Measurements from ENCODE around the gene SGMS1.
"Not testable (repeated sequence)": the region's sequence is repeated elsewhere in the genome, so short reads cannot be mapped to it uniquely, and the experiment has no call there.

Gene SGMS1

GRCh38 chr10:50538555-50539398 lies 85.0 kb downstream of the SGMS1 start:
- TF ChIP-seq, protein P1, sequence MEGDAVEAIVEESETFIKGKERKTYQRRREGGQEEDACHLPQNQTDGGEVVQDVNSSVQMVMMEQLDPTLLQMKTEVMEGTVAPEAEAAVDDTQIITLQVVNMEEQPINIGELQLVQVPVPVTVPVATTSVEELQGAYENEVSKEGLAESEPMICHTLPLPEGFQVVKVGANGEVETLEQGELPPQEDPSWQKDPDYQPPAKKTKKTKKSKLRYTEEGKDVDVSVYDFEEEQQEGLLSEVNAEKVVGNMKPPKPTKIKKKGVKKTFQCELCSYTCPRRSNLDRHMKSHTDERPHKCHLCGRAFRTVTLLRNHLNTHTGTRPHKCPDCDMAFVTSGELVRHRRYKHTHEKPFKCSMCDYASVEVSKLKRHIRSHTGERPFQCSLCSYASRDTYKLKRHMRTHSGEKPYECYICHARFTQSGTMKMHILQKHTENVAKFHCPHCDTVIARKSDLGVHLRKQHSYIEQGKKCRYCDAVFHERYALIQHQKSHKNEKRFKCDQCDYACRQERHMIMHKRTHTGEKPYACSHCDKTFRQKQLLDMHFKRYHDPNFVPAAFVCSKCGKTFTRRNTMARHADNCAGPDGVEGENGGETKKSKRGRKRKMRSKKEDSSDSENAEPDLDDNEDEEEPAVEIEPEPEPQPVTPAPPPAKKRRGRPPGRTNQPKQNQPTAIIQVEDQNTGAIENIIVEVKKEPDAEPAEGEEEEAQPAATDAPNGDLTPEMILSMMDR (IDR thresholded peaks at IDR 0.05; ENCODE audit: low read depth, low read length, missing control alignments), result no peak
- H3K4me3 ChIP-seq (replicated peaks; ENCODE audit: low read depth, low read length), result no peak overlapping the region
- no peak for DNase-seq (ENCODE audit: extremely low read depth, low read depth)

DNA sequence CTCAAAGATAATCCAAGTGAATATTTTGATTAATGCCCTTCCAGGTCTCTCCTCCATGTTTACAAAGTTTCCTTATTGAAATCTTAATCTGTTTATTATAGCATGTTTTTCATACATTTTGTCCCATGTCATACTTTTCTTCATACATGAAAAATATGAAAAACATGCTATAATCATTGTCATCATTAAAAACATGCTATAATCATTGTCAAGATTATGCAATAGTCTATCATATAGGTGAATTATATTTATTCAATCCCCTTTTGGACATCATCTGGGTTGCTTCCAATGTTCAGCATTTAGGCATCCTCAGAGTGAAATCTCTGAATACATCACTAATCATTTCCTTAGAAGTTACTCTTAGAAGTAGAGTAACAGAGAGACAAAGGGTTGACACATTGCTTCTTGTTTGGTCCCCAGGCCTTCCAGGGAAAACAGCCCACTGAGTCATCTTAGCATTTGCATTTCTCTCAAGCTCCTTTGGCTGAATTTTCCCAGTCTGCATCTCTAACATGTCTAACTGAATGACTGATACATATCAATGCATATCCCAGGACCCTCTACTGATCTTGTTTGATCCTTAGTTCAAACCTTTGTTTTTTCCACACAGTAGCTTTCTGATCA lies 87.0 kb downstream of the SGMS1 start:
- H3K4me3 ChIP-seq (replicated peaks; ENCODE audit: low read depth, low read length), result no peak overlapping the region
- TF ChIP-seq, protein P1 (IDR thresholded peaks at IDR 0.05; ENCODE audit: low read depth, low read length, missing control alignments), result no peak
- no peak for DNase-seq (ENCODE audit: extremely low read depth, low read depth)

DNA sequence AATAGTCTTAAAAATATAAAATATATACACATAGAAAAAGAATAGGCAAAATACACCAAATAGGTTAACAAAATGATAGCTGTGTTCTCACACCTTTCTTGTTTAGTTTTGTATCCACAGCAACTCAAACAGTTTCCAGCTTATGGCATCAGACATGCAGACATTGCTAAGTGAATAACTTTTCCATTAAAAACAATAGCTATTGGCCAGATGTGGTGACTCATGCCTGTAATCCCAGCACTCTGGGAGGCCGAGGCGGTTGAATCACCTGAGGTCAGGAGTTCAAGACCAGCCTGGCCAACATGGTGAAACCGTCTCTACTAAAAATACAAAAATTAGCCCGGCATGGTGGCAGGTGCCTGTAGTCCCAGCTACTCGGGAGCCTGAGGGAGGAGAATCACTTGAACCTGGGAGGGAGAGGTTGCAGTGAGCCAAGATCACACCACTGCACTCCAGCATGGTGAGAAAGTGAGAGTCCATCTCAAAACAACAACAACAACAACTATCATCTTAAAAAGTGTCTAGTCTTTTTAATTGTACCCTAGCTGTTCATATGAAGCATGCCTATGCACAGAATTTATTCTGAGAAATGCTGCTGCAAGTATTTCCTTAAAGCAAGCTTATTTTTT lies 88.9 kb downstream of the SGMS1 start:
- DNase-seq (ENCODE audit: extremely low read depth, low read depth), result peak; percentile 54
- not testable (repeated sequence) for H3K4me3 ChIP-seq (replicated peaks; ENCODE audit: low read depth, low read length)

GRCh38 chr10:50533296-50533695 lies 90.5 kb downstream of the SGMS1 start:
- DNase-seq (ENCODE audit: extremely low read depth, low read depth), result no peak
- TF ChIP-seq, protein P1 (IDR thresholded peaks at IDR 0.05; ENCODE audit: low read depth, low read length, missing control alignments), result no peak
- no peak overlapping the region for H3K4me3 ChIP-seq (replicated peaks; ENCODE audit: low read depth, low read length)

- TF ChIP-seq, protein P1 (IDR thresholded peaks at IDR 0.05; ENCODE audit: low read depth, low read length, missing control alignments), result no peak
- DNase-seq (ENCODE audit: extremely low read depth, low read depth), result no peak
- no peak overlapping the region for H3K4me3 ChIP-seq (replicated peaks; ENCODE audit: low read depth, low read length)
Measured at GRCh38 chr10:50531388-50532077, 92.2 kb downstream of the SGMS1 start.

GRCh38 chr10:50529660-50530059 lies 94.1 kb downstream of the SGMS1 start:
- TF ChIP-seq, protein P1 (IDR thresholded peaks at IDR 0.05; ENCODE audit: low read depth, low read length, missing control alignments), result no peak
- H3K4me3 ChIP-seq (replicated peaks; ENCODE audit: low read depth, low read length), result no peak overlapping the region
- DNase-seq (ENCODE audit: extremely low read depth, low read depth), result no peak

GRCh38 chr10:50528206-50528605 lies 95.5 kb downstream of the SGMS1 start:
- no peak for DNase-seq (ENCODE audit: extremely low read depth, low read depth)
- no peak overlapping the region for H3K4me3 ChIP-seq (replicated peaks; ENCODE audit: low read depth, low read length)
- TF ChIP-seq, protein P1 (IDR thresholded peaks at IDR 0.05; ENCODE audit: low read depth, low read length, missing control alignments), result no peak

Data from HFF-Myc (cell line).